Measurements from ENCODE around the gene DCAF11.

Gene DCAF11

DNA sequence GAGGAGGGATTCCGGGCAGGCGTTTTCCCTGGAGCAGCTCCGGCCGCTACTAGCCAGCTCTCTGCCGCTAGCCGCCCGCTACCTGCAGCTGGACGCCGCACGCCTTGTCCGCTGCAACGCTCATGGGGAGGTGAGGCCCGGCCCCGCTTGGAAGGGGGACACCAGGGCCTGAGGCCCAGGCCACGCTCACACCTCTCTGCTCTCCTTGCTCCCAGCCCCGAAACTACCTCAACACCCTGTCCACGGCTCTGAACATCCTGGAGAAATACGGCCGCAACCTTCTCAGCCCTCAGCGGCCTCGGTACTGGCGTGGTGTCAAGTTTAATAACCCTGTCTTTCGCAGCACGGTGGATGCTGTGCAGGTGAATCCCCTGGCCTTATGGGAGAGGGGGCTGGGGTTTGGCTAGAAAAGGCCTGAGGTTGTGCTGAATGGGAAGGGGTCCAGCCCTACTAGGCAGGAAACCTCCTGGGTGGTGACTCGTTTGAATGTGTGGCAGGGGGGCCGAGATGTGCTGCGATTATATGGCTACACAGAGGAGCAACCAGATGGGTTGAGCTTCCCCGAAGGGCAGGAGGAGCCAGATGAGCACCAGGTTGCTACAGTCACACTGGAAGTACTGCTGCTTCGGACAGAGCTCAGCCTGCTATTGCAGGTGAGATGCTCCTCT lies 33.3 kb downstream of the DCAF11 start:
- H3K9me3 Mint-ChIP-seq, result no peaks in the 10 kb centered on the region
- H3K27ac Mint-ChIP-seq, result peak overlapping the region; percentile 81
- CTCF ChIA-PET, result interaction anchor here (0.8 to 8.0 kb wide), 5 partner anchors 9 to 160 kb away, joined by 3 to 67 read pairs (median 4); partner anchors contain the start of genes CIDEB and IRF9
- H3K27me3 Mint-ChIP-seq, result no peaks in the 10 kb centered on the region
- peak overlapping the region; percentile 93 for H3K4me3 Mint-ChIP-seq
- H3K36me3 Mint-ChIP-seq, result peaks cover 66% of the 10 kb centered on the region
- H3K4me1 Mint-ChIP-seq, result peaks cover 61% of the 10 kb centered on the region
- peak; percentile 34 for DNase-seq

DNA sequence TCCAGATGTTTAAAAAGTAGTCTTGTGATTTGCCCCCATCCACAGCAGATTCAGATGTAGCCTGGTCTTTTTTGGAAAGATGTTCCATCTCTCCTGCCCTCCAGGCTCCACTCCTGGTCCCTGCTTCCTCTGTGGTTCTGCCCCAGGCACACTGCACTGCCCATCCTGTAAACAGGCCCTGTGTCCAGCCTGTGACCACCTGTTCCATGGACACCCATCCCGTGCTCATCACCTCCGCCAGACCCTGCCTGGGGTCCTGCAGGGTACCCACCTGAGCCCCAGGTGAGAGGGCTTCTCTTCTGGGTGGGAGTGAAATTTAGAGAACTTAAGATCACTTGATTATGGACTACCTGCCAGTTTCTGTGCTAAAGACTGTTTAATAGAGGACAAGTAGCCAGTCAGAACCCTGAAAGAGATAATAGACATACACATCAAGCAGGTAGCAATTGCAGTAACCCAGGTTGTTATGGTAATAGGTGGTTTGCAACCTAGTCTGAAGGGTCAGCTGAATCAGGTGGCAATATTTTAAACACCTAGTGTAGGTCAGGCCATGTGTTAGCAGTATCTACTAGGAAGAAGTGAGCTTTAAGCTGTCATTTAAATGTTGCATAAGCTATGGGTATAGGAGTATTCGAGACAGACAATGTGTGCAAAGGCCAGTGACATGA lies 34.9 kb downstream of the DCAF11 start:
- Mint-ChIP-seq H3K27me3 (no peaks in the 10 kb centered on the region), H3K4me3 (peak overlapping the region; percentile 93), H3K36me3 (peaks cover 59% of the 10 kb centered on the region), H3K4me1 (peaks cover 47% of the 10 kb centered on the region), H3K9me3 (no peaks in the 10 kb centered on the region), H3K27ac (peak overlapping the region; percentile 11)
- CTCF ChIA-PET, result interaction anchor here (1.7 to 8.0 kb wide), 2 partner anchors 11 to 91 kb away, joined by 3 to 67 read pairs; partner anchors contain the start of gene IRF9
- no peak for DNase-seq

DNA sequence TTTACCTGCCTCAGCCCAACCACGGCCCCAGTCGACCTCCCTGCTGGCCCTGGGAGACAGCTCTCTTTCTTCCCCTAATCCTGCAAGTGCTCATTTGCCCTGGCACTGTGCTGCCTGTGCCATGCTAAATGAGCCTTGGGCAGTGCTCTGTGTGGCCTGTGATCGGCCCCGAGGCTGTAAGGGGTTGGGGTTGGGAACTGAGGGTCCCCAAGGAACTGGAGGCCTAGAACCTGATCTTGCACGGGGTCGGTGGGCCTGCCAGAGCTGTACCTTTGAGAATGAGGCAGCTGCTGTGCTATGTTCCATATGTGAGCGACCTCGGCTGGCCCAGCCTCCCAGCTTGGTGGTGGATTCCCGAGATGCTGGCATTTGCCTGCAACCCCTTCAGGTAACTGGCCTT lies 35.5 kb downstream of the DCAF11 start:
- H3K9me3 Mint-ChIP-seq, result no peaks in the 10 kb centered on the region

GRCh38 chr14:24150567-24150966 lies 36.0 kb downstream of the DCAF11 start:
- CTCF ChIA-PET, result interaction anchor here (0.6 to 8.0 kb wide), 4 partner anchors 10 to 92 kb away, joined by 3 to 67 read pairs (median 4); partner anchors contain the start of gene IRF9
- H3K4me3 Mint-ChIP-seq, result no peak overlapping the region
- DNase-seq, result no peak
- peaks cover 62% of the 10 kb centered on the region for H3K36me3 Mint-ChIP-seq
- peaks cover 41% of the 10 kb centered on the region for H3K4me1 Mint-ChIP-seq
- no peaks in the 10 kb centered on the region for H3K9me3 Mint-ChIP-seq
- H3K27me3 Mint-ChIP-seq, result no peaks in the 10 kb centered on the region
- H3K27ac Mint-ChIP-seq, result peak overlapping the region; percentile 75

More for the DNA sequence above, 35.5 kb downstream of the DCAF11 start:
- CTCF ChIA-PET, result interaction anchor here (1.7 to 8.0 kb wide), 2 partner anchors 11 to 92 kb away, joined by 3 to 67 read pairs; partner anchors contain the start of gene IRF9
- peaks cover 61% of the 10 kb centered on the region for H3K36me3 Mint-ChIP-seq
- H3K4me3 Mint-ChIP-seq, result no peak overlapping the region
- no peaks in the 10 kb centered on the region for H3K27me3 Mint-ChIP-seq
- H3K4me1 Mint-ChIP-seq, result peaks cover 45% of the 10 kb centered on the region
- DNase-seq, result no peak
- H3K27ac Mint-ChIP-seq, result no peak overlapping the region

DNA sequence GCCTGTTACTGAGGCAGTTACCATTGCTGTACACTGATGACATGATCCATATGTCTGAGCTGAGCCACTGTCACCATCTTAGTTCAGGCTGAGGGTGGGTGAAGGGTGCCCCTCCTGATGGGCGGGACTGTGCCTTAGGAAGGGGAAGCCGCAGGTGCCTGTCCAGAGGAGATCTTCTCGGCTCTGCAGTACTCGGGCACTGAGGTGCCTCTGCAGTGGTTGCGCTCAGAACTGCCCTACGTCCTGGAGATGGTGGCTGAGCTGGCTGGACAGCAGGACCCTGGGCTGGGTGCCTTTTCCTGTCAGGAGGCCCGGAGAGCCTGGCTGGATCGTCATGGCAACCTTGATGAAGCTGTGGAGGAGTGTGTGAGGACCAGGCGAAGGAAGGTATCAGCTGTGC lies 36.4 kb downstream of the DCAF11 start:
- Mint-ChIP-seq H3K4me1 (peaks cover 40% of the 10 kb centered on the region), H3K9me3 (no peaks in the 10 kb centered on the region), H3K27me3 (no peaks in the 10 kb centered on the region), H3K27ac (no peak overlapping the region), H3K36me3 (peaks cover 62% of the 10 kb centered on the region), H3K4me3 (no peak overlapping the region)
- CTCF ChIA-PET, result interaction anchor here (0.6 to 8.0 kb wide), 4 partner anchors 10 to 93 kb away, joined by 3 to 67 read pairs (median 4); partner anchors contain the start of gene IRF9
- no peak for DNase-seq

DNA sequence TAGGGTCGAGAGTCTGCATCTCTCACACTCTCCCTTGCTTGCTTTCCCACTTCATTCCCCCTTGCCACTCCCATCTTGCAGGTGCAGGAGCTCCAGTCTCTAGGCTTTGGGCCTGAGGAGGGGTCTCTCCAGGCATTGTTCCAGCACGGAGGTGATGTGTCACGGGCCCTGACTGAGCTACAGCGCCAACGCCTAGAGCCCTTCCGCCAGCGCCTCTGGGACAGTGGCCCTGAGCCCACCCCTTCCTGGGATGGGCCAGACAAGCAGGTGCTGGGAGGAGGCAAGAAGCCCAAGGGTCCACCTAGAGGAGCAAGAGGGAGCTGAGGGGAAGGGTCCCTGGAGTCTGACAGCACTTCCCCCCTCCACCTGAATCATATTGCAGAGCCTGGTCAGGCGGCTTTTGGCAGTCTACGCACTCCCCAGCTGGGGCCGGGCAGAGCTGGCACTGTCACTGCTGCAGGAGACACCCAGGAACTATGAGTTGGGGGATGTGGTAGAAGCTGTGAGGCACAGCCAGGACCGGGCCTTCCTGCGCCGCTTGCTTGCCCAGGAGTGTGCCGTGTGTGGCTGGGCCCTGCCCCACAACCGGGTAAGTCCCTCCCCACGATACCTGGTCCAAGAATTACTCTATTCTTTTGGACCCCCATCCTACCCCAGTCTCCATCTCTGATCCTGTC lies 37.0 kb downstream of the DCAF11 start:
- H3K36me3 Mint-ChIP-seq, result peaks cover 58% of the 10 kb centered on the region
- no peak overlapping the region for H3K4me3 Mint-ChIP-seq
- no peaks in the 10 kb centered on the region for H3K27me3 Mint-ChIP-seq
- H3K4me1 Mint-ChIP-seq, result peaks cover 40% of the 10 kb centered on the region
- DNase-seq, result no peak
- H3K9me3 Mint-ChIP-seq, result no peaks in the 10 kb centered on the region
- CTCF ChIA-PET, result interaction anchor here (0.9 to 8.0 kb wide), 2 partner anchors 9 to 14 kb away, joined by 3 to 67 read pairs; partner anchors contain the start of gene IRF9
- H3K27ac Mint-ChIP-seq, result no peak overlapping the region

DNA sequence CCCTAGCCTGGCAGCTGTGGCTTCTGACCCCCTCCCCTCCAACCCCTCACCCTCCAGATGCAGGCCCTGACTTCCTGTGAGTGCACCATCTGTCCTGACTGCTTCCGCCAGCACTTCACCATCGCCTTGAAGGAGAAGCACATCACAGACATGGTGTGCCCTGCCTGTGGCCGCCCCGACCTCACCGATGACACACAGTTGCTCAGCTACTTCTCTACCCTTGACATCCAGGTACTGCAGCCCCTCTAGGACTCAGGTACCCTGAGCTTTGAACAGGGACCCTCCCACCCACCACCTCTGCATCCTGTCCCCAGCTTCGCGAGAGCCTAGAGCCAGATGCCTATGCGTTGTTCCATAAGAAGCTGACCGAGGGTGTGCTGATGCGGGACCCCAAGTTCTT lies 40.5 kb downstream of the DCAF11 start:
- Mint-ChIP-seq H3K36me3 (peaks cover 62% of the 10 kb centered on the region), H3K27me3 (no peaks in the 10 kb centered on the region), H3K4me1 (peaks cover 28% of the 10 kb centered on the region), H3K4me3 (no peak overlapping the region), H3K9me3 (no peaks in the 10 kb centered on the region), H3K27ac (peak overlapping the region; percentile 7)
- DNase-seq, result no peak
- CTCF ChIA-PET, result interaction anchor here (0.7 to 1.3 kb wide), 3 partner anchors 46 to 97 kb away, joined by 3 read pairs; partner anchors contain the start of gene MDP1

- H3K4me3 Mint-ChIP-seq, result no peak overlapping the region
- CTCF ChIA-PET, result interaction anchor here (0.7 kb wide), 1 partner anchor 9 kb away, joined by 3 read pairs; the partner anchor contains the start of gene RNF31
- peak overlapping the region; percentile 61 for H3K27ac Mint-ChIP-seq
- peaks cover 37% of the 10 kb centered on the region for H3K4me1 Mint-ChIP-seq
- H3K36me3 Mint-ChIP-seq, result peaks cover 67% of the 10 kb centered on the region
- peaks cover 6% of the 10 kb centered on the region for H3K27me3 Mint-ChIP-seq
- H3K9me3 Mint-ChIP-seq, result no peaks in the 10 kb centered on the region
- DNase-seq, result no peak
Measured at GRCh38 chr14:24156840-24157239, 42.3 kb downstream of the DCAF11 start.

DNA sequence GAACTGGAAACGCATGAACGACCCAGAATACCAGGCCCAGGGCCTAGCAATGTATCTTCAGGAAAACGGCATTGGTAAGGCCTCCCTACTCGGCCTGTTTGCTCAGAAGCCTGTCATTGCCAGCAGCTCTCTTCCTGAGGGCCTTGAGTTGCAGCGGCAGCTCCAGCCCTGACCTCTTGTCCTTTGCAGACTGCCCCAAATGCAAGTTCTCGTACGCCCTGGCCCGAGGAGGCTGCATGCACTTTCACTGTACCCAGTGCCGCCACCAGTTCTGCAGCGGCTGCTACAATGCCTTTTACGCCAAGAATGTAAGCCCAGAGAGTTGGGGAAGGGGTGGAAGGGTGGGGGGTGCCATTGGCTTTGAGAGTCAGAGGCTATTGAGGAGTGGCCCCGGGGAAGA lies 42.8 kb downstream of the DCAF11 start:
- Mint-ChIP-seq H3K4me1 (peaks cover 39% of the 10 kb centered on the region), H3K36me3 (peaks cover 68% of the 10 kb centered on the region), H3K27ac (peak overlapping the region; percentile 61), H3K4me3 (no peak overlapping the region), H3K9me3 (no peaks in the 10 kb centered on the region), H3K27me3 (peaks cover 6% of the 10 kb centered on the region)
- CTCF ChIA-PET, result interaction anchor here (0.7 to 1.4 kb wide), 2 partner anchors 10 to 99 kb away, joined by 3 read pairs; partner anchors contain the start of gene RNF31
- DNase-seq, result no peak

DNA sequence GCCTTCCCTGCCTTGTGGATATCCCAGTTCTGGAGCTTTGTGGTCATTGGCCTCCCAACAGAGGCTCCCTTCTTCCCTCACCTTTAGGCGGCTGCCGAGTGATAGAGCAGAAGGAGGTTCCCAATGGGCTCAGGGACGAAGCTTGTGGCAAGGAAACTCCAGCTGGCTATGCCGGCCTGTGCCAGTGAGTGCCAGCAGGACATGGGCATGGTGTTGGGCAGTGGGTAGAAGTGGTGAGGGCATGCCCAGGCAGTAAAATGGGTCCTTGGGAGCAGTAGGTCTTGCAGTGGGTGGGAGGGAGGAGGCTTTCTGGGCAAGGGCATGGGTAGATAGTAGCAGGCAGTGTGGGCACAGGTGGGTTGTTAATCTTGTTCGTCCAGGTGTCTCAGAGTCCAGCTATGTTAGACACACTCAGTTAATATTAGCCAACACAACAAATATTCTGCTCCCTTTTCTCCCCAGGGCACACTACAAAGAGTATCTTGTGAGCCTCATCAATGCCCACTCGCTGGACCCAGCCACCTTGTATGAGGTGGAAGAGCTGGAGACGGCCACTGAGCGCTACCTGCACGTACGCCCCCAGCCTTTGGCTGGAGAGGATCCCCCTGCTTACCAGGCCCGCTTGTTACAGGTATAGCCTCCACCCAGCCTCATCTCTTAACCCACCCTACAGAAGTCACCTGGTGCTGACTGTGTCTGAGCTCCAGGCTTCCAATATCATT lies 45.4 kb downstream of the DCAF11 start:
- Mint-ChIP-seq H3K27ac (peak overlapping the region; percentile 99), H3K4me1 (peaks cover 56% of the 10 kb centered on the region), H3K36me3 (peaks cover 81% of the 10 kb centered on the region), H3K4me3 (no peak overlapping the region), H3K27me3 (peaks cover 6% of the 10 kb centered on the region), H3K9me3 (no peaks in the 10 kb centered on the region)
- DNase-seq, result no peak
- CTCF ChIA-PET, result interaction anchor here (1.0 to 3.2 kb wide), 14 partner anchors 11 to 137 kb away, joined by 3 to 67 read pairs (median 8); partner anchors contain the start of genes DCAF11, EMC9, NRL and PSME1

DNA sequence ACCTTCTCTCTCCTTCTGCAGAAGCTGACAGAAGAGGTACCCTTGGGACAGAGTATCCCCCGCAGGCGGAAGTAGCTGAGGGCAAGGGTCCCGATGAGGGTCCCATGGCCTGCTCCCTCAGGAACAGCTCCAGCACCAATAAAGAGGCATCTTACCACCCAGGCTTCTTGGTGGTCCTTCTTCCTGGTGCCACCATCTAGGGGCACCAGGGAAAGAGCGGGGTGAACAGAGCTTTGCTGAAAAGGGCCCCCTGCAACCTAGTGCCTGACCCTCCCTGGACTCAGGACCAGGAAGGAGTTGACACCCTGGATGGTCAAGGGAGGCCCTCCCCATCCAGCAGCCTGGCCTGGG lies 45.9 kb downstream of the DCAF11 start:
- peak overlapping the region; percentile 99 for H3K27ac Mint-ChIP-seq
- H3K4me3 Mint-ChIP-seq, result no peak overlapping the region

DNA sequence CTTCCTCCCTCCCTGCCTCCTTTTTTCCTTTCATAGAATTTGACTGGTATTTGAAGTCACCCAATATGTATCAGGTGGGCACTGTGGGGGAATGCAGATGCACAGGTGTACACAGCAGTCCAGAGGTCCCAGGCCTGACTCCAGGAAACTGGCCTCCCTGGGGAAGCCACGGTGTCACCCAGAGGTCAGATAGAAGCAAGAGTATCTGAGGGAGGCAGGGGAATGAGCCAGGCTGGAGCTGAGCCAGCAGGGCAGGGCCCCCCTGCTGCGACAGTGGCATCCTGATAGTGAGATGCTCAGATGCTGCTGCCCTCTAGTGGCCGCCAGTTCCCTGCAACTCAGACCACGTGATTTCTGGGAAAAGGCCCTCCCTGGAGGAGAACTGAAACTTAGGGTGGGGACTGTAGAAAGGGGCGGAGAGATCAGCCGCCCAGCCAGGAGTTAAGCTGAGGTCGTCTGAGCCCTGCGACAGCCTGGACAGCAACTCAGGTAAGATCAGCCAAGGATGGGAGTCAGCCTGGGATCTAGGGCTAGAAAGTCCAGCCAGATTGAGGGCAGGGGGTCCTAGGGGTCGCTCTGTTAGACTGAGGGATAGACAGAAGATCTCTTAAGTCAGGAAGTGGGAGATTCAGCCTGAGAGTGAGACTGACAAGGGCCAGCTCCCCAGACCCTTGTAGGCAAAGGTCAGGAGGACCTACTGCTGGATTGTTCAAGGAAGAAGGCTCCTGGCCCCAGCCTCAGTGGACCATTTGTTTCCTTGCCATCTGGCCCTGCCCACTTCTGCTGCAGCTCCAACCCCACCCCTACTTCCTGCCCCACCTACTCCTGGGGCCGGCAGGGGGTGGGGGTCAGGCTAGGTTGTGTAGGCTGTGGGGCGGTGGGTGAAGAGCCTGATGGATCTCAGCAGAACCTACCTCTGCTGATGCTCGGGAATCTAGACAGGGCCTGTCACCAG lies 46.5 kb downstream of the DCAF11 start, which contains the start of gene IRF9:
Gene IRF9 (plus strand): TSS at position 416 of the 955 bp plus-strand sequence. CDS start 880 bp downstream, outside the sequence.
- Mint-ChIP-seq H3K4me3 (peak within 1 kb of the TSS; percentile 97), H3K4me1 (peaks cover 63% of the 10 kb centered on the region), H3K9me3 (no peaks in the 10 kb centered on the region), H3K27me3 (peaks cover 6% of the 10 kb centered on the region), H3K36me3 (peaks cover 80% of the 10 kb centered on the region), H3K27ac (peak within 1 kb of the TSS; percentile 99)
- DNase-seq, result peak; percentile 98
- CTCF ChIA-PET, result interaction anchor here (0.6 to 3.2 kb wide), 27 partner anchors 9 to 136 kb away, joined by 3 to 67 read pairs (median 6); partner anchors contain the start of genes CARMIL3, DCAF11, EMC9 and IPO4

More for the DNA sequence above, 45.9 kb downstream of the DCAF11 start:
- Mint-ChIP-seq H3K27me3 (peaks cover 6% of the 10 kb centered on the region), H3K4me1 (peaks cover 61% of the 10 kb centered on the region), H3K9me3 (no peaks in the 10 kb centered on the region), H3K36me3 (peaks cover 81% of the 10 kb centered on the region)
- CTCF ChIA-PET, result interaction anchor here (1.0 to 3.2 kb wide), 20 partner anchors 11 to 137 kb away, joined by 3 to 67 read pairs (median 6); partner anchors contain the start of genes DCAF11, EMC9, NRL and PSME1
- DNase-seq, result no peak
